ENCODE measurements around the gene ASIC4. TPM values are rescaled to one million over a fixed set of nuclear protein-coding genes. Genes with fewer than 3 reads are reported as not detected.
A peak's percentile ranks its signal among the peaks of the same experiment; 100 is the strongest.

ASIC4 gene
- total and polyA plus RNA-seq, 2 of the 13 experiments (the other 11 are each of a cell fraction or from before 2014, with no cell fraction given): 0.03 TPM; not detected in 1

DNA sequence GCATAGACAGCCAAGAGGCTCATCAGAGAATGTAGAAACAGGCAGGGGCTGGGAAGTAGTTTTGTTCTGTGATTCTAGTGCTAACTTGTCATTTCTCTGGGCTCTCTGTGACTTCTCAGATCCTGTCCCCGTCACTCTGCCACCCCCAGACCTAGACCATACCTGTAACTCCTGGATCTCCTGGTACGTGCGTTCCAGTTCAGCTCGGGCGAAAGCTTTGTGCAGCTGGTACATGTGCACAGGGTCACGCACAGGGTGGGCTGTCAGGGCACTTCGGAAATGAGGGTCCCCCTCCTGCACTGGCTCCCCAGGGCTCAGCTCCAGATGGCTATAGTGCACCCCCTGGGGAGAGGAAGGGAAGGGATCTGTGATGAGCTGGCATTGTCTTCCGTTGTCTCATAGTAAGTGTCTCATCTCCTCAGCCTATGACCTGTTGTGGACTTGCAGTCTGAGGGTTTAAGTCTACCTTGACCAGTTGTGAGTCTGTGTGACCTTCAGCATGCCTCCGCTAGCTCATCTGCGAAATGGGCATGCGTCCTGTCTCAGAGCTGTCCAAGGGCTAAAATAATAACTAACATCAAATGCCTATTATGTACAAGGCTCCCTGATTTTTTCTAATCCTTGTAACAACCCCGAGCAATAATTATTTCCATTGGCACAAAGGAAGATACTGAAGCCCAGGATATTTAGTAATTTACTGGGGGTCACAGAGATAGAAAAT is 26.7 kb downstream of the ASIC4 start (continued):
- no peak for TF ChIP-seq KMT2B (CRISPR knock-in tag; IDR thresholded peaks at IDR 0.05)
- TF ChIP-seq, protein P1, sequence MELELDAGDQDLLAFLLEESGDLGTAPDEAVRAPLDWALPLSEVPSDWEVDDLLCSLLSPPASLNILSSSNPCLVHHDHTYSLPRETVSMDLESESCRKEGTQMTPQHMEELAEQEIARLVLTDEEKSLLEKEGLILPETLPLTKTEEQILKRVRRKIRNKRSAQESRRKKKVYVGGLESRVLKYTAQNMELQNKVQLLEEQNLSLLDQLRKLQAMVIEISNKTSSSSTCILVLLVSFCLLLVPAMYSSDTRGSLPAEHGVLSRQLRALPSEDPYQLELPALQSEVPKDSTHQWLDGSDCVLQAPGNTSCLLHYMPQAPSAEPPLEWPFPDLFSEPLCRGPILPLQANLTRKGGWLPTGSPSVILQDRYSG (CRISPR knock-in tag; IDR thresholded peaks at IDR 0.05): no peak
- TF ChIP-seq GABPA (IDR thresholded peaks at IDR 0.05; ENCODE audit: low read depth, low read length): no peak
- TF ChIP-seq GABPA (CRISPR knock-in tag; IDR thresholded peaks at IDR 0.05; ENCODE audit: low read depth): 0 out of 2 replicates have a peak, but pooled peaks have one; percentile 3
- TF ChIP-seq ZNF335 (CRISPR knock-in tag; IDR thresholded peaks at IDR 0.05): no peak
- TF ChIP-seq, protein P2, sequence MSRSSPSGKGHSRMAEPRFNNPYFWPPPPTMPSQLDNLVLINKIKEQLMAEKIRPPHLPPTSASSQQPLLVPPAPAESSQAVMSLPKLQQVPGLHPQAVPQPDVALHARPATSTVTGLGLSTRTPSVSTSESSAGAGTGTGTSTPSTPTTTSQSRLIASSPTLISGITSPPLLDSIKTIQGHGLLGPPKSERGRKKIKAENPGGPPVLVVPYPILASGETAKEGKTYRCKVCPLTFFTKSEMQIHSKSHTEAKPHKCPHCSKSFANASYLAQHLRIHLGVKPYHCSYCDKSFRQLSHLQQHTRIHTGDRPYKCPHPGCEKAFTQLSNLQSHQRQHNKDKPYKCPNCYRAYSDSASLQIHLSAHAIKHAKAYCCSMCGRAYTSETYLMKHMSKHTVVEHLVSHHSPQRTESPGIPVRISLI (CRISPR knock-in tag; IDR thresholded peaks at IDR 0.05; ENCODE audit: borderline replicate concordance): no peak
- 0 out of 2 replicates have a peak, but pooled peaks have one; percentile 10 for TF ChIP-seq SAFB2 (CRISPR knock-in tag; IDR thresholded peaks at IDR 0.05; ENCODE audit: borderline replicate concordance, low read depth)
- TF ChIP-seq HOXA7 (CRISPR knock-in tag; IDR thresholded peaks at IDR 0.05): no peak
- TF ChIP-seq ZNF143 (CRISPR knock-in tag; IDR thresholded peaks at IDR 0.05): no peak
- TF ChIP-seq, protein P3, sequence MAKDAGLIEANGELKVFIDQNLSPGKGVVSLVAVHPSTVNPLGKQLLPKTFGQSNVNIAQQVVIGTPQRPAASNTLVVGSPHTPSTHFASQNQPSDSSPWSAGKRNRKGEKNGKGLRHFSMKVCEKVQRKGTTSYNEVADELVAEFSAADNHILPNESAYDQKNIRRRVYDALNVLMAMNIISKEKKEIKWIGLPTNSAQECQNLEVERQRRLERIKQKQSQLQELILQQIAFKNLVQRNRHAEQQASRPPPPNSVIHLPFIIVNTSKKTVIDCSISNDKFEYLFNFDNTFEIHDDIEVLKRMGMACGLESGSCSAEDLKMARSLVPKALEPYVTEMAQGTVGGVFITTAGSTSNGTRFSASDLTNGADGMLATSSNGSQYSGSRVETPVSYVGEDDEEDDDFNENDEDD (CRISPR knock-in tag; IDR thresholded peaks at IDR 0.05; ENCODE audit: borderline replicate concordance): no peak
- TF ChIP-seq ZBTB38 (CRISPR knock-in tag; IDR thresholded peaks at IDR 0.05): no peak
- no peak for TF ChIP-seq MXD4 (CRISPR knock-in tag; IDR thresholded peaks at IDR 0.05)
- TF ChIP-seq KDM6A (CRISPR knock-in tag; IDR thresholded peaks at IDR 0.05; ENCODE audit: low read depth): no peak
- peak; percentile 85 for TF ChIP-seq RBM22 (optimal IDR thresholded peaks at IDR 0.05; ENCODE audit: low read length)
- TF ChIP-seq CHD4 (IDR thresholded peaks at IDR 0.05; ENCODE audit: borderline replicate concordance, low read length): peak; percentile 70
- TF ChIP-seq SETDB1 (CRISPR knock-in tag; IDR thresholded peaks at IDR 0.05; ENCODE audit: borderline replicate concordance): no peak
- TF ChIP-seq, protein P4, sequence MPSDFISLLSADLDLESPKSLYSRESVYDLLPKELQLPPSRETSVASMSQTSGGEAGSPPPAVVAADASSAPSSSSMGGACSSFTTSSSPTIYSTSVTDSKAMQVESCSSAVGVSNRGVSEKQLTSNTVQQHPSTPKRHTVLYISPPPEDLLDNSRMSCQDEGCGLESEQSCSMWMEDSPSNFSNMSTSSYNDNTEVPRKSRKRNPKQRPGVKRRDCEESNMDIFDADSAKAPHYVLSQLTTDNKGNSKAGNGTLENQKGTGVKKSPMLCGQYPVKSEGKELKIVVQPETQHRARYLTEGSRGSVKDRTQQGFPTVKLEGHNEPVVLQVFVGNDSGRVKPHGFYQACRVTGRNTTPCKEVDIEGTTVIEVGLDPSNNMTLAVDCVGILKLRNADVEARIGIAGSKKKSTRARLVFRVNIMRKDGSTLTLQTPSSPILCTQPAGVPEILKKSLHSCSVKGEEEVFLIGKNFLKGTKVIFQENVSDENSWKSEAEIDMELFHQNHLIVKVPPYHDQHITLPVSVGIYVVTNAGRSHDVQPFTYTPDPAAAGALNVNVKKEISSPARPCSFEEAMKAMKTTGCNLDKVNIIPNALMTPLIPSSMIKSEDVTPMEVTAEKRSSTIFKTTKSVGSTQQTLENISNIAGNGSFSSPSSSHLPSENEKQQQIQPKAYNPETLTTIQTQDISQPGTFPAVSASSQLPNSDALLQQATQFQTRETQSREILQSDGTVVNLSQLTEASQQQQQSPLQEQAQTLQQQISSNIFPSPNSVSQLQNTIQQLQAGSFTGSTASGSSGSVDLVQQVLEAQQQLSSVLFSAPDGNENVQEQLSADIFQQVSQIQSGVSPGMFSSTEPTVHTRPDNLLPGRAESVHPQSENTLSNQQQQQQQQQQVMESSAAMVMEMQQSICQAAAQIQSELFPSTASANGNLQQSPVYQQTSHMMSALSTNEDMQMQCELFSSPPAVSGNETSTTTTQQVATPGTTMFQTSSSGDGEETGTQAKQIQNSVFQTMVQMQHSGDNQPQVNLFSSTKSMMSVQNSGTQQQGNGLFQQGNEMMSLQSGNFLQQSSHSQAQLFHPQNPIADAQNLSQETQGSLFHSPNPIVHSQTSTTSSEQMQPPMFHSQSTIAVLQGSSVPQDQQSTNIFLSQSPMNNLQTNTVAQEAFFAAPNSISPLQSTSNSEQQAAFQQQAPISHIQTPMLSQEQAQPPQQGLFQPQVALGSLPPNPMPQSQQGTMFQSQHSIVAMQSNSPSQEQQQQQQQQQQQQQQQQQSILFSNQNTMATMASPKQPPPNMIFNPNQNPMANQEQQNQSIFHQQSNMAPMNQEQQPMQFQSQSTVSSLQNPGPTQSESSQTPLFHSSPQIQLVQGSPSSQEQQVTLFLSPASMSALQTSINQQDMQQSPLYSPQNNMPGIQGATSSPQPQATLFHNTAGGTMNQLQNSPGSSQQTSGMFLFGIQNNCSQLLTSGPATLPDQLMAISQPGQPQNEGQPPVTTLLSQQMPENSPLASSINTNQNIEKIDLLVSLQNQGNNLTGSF (CRISPR knock-in tag; IDR thresholded peaks at IDR 0.05): no peak
- TF ChIP-seq DNMT1 (CRISPR knock-in tag; IDR thresholded peaks at IDR 0.05): no peak
- TF ChIP-seq, protein P5, sequence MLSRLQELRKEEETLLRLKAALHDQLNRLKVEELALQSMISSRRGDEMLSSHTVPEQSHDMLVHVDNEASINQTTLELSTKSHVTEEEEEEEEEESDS (CRISPR knock-in tag; IDR thresholded peaks at IDR 0.05; ENCODE audit: borderline replicate concordance): no peak
- TF ChIP-seq ESRRA (CRISPR knock-in tag; IDR thresholded peaks at IDR 0.05; ENCODE audit: low read depth): no peak; the same call in 1 of the 2 replicates
- TF ChIP-seq HMG20B (CRISPR knock-in tag; conservative IDR thresholded peaks at IDR 0.05): no peak
- TF ChIP-seq ZC3H13 (CRISPR knock-in tag; IDR thresholded peaks at IDR 0.05): peak; percentile 51; the same call in 1 of the 2 replicates

Measured in HepG2 (cell line).